ENCODE measurements around the gene NRSN2.

NRSN2 gene

GRCh38 chr20:346640-347316, at the start of gene NRSN2:
Gene NRSN2, plus strand, starts transcription at chr20:347111. Its CDS starts 2,533 bp downstream, at chr20:349644.
- peak; percentile 42 for DNase-seq

DNA sequence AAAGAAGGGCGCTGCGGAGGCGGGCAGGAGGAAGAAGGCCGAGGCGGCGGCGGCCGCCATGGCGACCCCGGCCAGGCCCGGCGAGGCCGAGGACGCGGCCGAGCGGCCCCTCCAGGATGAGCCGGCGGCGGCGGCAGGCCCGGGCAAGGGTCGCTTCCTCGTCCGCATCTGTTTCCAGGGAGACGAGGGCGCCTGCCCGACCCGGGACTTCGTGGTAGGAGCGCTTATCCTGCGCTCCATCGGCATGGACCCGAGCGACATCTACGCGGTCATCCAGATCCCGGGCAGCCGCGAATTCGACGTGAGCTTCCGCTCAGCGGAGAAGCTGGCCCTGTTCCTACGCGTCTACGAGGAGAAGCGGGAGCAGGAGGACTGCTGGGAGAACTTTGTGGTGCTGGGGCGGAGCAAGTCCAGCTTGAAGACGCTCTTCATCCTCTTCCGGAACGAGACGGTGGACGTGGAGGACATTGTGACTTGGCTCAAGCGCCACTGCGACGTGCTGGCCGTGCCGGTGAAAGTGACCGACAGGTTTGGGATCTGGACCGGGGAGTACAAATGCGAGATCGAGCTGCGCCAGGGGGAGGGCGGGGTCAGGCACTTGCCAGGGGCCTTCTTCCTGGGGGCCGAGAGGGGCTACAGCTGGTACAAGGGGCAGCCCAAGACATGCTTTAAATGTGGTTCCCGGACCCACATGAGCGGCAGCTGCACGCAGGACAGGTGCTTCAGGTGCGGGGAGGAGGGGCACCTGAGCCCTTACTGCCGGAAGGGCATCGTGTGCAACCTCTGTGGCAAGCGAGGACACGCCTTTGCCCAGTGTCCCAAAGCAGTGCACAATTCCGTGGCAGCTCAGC, 48.8 kb upstream of the NRSN2 start:
- DNase-seq = peak; percentile 59

DNA sequence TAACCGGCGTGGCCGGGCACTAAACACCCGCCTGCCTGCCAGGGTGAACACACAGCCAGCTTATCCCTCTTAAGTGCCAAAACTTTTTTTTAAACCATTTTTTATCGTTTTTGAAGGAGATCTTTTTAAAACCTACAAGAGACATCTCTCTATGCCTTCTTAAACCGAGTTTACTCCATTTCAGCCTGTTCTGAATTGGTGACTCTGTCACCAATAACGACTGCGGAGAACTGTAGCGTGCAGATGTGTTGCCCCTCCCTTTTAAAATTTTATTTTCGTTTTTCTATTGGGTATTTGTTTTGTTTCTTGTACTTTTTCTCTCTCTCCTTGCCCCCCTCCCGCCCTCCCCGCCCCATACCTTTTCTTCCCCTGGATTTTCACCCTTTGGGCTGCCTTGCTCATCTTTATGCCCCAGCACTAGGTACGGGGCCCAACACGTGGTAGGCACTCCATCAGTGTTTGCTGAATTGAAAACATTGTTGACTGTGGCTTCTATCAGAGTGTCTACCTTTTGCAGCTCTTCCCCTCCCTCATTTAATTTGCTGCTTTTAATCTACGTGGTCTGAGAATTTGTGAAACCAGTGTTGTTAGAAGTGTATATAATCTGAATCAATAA, 48.0 kb upstream of the NRSN2 start:
- no peak for DNase-seq

DNA sequence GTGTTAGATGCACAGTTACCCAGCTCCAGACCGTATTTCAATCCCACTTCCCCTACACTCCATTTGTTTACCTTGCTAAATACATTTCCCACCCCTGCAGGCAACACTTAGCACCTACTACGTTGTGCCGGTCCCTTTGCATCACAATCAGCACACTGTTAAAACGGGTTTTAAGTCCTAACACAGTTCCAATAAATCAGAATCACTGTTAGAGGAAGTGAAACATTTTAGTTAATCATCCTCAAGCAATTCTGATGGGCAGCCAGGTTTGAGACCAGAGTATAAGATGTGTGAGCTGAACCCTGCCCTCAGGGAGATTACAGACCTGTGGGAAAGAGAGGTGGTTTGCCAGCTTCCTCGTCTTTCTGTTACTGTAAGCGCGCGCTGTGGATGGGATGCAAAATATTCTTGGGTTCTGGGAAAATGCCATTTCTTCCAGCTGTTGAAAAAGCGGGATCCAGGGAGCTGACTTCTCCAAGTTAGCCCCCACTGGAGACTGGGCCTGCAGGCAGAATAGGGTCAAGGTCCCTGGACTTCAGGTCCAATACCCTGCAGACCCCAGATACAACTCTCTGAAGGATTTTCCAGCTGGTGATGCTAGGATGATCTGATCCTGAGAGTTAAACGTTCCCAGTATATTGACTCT, 46.4 kb upstream of the NRSN2 start:
- no peak for DNase-seq

GRCh38 chr20:301886-302848, 44.7 kb upstream of the NRSN2 start:
- no peak for DNase-seq

DNA sequence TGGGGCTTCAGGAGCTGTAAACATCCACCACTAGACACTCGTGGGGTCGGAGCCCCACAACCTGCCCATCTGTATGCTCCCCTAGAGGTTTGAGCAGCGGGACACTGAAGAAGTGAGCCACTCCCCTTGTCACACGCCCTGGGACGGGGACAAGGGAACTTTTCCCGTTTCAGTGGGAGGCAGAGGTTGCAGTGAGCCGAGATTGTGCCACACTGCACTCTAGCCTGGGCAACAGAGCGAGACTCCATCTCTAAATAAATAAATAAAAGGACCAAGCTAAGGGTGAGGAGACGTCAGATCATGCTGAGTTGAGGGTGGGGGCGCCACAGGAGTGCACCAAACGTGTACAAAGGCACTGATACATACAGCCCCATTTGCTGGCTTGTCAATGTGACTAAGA, 41.2 kb upstream of the NRSN2 start:
- no peak for DNase-seq

DNA sequence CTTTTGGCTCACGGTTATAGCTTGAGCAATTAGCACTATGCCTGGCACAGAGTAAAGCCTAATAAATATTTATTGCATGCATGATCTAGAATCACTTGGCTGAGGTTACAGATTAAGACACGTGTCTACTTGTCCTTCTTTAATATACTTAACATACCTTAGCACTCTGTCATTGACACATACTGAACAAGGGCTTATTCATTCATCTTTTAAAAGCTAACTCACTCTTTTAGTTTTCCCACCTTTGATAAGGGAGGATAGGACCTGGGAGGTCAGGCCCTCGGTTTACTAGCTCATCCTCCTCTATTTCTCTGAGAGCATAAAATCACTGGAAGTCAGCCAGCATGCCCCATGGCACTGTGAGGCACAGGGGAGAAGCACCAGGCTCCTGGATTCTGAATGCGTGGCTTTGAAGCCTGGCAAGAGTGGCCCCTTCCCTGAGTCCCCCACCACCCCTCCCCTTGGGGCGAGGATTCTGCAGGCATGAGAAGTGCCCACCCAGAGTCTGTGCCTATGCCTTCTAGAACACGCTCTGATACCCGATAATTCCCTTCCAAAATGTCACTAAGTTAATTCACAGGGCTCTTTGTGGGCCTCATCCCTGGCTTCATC, 38.4 kb upstream of the NRSN2 start:
- no peak for DNase-seq

- DNase-seq = no peak
Measured at GRCh38 chr20:309306-309840, 37.5 kb upstream of the NRSN2 start.

DNA sequence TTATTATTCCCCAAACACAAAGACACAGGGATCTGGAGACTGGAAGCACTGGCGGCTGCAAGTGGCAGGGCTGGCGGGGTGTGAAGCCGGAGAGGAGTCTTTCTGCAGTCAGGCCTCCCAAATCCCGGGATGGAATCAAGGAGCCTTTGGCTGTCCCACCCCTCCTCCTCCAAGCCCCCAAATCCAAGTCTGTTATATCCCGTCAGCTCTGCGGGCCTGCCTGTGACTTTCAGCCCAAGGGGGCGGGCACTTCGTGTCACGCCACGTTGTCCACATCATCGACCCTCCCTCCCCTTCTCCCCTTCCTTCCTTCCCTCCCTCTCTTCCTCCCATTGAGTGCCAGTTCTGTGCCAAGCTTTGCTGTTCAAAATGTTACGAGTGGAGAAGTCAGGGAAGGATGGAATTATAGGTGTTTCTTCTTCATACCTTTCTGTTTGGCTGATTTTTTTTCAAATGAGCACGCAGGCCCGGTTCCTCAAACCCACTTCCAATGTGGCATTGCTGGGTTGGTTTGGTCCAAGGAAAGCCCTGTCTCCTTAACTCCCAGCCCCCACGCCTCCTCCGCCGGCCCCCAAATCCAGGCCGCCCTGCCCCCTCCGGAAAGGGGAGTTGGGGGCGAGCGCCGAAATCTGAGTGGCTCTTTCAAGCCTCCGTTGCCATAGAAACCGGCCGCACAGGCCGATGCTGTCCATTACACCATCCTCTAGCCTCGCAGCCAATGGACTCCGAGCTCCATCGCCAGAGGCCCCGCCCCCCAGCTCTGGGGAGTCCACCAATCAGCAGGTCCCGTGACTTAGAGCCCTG, 36.9 kb upstream of the NRSN2 start:
- peak; percentile 88 for DNase-seq

- DNase-seq = no peak
Measured at GRCh38 chr20:310645-311044, 36.3 kb upstream of the NRSN2 start.

GRCh38 chr20:311609-312008, 35.3 kb upstream of the NRSN2 start:
- no peak for DNase-seq

DNA sequence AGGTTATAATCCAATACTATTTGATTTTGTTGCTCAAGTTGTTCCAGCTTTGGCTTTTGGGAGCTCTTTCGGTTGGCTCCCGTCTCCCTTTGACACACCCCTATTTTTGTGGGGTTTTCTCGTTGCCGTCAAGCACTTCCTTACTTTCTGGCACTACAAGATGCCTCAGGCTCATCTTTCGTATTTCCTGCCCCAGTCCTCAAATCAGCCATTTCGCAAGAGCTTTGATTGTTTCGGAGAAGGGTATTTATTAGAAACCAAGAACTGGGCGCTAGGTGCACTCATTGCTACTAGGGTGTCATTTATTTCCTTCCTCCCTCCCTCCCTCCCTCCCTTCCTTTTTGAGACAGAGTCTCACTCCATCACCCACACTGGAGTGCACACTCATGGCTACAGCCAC, 34.8 kb upstream of the NRSN2 start:
- DNase-seq = no peak

GRCh38 chr20:312866-313265, 34.0 kb upstream of the NRSN2 start:
- DNase-seq = no peak

DNA sequence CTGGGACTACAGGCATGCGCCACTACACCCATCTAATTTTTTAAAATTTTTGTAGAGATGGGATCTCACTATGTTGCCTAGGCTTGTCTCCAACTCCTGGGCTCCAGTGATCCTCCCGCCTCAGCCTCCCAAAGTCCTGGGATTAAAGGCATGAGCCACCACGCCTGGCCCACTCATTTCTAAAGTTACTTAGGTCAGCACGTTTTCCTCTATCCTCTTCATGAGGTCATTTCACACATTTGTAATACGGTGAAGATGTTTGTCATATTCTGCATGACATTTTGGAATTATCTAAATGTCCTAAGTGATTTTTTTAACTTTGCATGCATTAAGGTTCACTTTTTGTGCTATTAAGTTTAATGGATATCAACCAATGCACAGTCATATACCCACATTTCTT, 33.5 kb upstream of the NRSN2 start:
- no peak for DNase-seq

GRCh38 chr20:313948-314347, 33.0 kb upstream of the NRSN2 start:
- no peak for DNase-seq

DNA sequence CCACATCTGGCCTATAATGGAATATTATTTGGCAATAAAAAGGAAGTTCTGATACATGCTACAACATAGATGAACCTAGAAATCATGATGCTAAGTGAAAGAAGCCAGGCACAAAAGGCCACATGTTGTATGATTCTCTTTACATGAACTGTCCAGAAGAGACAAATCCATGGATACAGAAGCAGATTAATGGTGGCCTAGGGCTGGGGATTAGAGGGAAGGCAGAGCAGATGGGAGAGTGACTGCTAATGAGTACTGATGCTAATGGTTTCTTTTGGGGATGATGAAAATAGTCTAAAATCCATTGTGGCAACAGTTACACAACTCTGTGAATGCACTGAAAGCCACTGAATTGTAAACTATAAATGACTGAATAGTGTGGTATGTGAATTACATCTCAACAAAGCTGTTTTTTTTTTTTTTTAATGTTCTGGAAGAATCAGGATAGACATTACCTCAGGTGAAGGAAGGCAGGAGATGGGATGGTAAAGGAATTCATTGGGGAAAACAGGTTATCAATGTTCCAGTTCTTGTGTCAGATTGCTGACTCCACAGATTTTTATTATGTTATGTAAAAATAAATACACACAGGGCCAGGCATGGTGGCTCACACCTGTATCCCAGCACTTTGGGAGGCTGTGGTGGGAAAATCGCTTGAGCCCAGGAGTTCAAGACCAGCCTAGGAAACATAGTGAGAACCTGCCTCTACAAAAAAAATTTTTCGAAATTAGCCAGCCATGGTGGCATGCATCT, 30.4 kb upstream of the NRSN2 start:
- no peak for DNase-seq

DNA sequence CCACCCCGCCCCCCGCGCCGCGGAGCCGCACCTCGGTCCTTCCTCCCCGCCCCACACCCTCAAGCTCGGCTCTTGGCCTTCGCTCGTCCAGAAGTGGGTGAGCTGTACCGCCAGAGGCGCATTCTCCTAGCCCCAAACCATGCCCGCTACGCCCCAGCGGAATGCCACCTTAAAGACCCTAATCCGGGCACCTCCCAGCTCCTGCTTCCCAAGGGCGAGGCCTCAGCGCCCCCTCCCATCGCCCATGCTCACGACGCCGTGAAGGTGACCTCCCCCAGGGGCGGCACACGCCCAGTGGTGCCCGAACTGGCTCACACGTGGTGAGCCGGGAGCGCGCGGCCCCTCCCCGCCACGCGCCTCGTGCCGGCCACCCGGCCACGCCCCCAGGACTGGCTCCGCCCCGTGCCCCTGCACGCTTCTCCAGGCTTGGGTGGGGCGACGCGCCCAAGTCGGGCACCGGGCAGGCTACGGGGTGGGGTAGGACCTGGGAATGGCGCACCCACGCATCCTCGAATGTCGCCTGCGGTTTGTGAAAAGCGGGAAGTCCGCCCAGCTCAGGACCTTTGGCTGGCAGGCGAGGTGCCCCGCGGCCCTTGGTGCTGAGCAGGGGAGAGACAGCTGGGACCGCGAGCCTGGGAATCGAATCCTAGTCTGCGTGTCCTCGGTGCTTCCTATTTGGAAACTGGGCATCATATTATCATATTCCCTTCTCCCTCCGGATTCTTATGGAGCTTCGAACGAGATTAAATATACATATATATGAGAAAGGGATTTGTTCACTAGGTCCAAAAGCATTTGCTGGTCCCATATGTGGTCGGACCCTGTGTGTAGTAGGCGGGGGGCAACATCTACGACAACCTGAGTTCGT, 22.5 kb upstream of the NRSN2 start:
- DNase-seq = peak; percentile 96

DNA sequence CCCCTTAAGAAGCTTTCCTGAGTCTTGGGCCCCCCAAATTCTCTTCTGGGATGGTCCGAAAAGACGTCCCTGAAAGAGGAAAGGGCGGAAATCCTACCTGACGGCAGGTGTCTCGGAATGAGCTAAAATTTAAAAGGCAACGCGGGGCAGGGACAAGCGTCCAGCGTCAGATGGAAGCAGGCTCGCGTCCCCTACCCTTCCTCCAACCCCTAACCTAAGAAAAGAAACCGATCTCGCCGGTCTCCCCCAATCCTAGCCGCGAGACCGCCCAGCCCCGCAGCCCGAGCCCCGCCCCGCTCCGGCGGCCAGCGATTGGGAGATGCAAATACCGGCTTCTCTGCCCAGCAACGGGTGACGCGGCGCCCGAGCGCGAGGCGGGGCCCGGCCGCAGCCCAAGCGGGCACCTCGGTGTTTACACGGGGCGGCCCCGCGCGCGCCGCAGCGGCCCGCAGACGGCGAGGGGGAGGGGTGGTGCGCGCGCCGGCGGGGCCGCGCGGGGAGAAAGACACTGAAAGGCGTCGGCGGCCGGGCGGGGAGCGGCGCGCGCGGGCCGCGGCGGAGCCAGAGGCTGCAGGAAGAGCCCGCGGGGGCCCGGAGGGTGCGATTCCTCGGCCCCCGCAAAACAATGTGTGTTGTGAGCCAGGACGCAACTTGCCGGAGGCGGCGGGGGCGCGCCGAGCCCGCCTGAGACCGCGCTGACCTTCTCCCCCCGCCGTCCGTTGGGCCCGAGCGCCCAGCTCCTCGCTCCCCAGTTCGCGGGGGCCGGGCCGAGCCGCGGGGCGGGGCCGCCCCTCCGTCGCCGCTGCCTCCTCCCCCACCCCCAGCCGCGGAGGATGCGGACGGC, 21.6 kb upstream of the NRSN2 start, which contains the start of gene SOX12:
TSS of gene SOX12 (plus strand) at position 508 of the 844 bp plus-strand sequence. CDS start 373 bp downstream, outside the sequence.
- DNase-seq = peak; percentile 98

Measured in CD4-positive, alpha-beta T cell treated with Interleukin-6 for 4 hours (primary cell).